ENCODE data around the gene EHMT1. TPM values are rescaled to one million over a fixed set of nuclear protein-coding genes. Genes with fewer than 3 reads are reported as not detected.
A peak's percentile ranks its signal among the peaks of the same experiment; 100 is the strongest.

Gene EHMT1
- total and polyA plus RNA-seq, 2 of the 13 experiments (the other 11 are each of a cell fraction or from before 2014, with no cell fraction given) = 23.0 to 27.1 TPM

GRCh38 chr9:137618105-137619067 lies at the start of gene EHMT1 (continued):
- TF ChIP-seq ZXDC (CRISPR knock-in tag; IDR thresholded peaks at IDR 0.05) (0 out of 2 replicates have a peak, but pooled peaks have one; percentile 57), YEATS4 (CRISPR knock-in tag; IDR thresholded peaks at IDR 0.05; ENCODE audit: borderline replicate concordance) (peak; percentile 62; the same call in 1 of the 2 replicates), RELA (CRISPR knock-in tag; IDR thresholded peaks at IDR 0.05) (0 out of 2 replicates have a peak, but pooled peaks have one; percentile 71), HNRNPLL (IDR thresholded peaks at IDR 0.05; ENCODE audit: low read depth, low read length, poor library complexity, severe bottlenecking) (peak; percentile 57), RCOR2 (CRISPR knock-in tag; IDR thresholded peaks at IDR 0.05) (no peak), BCL6 (CRISPR knock-in tag; IDR thresholded peaks at IDR 0.05) (no peak), ZNF879 (CRISPR knock-in tag; IDR thresholded peaks at IDR 0.05) (no peak), ZNF567 (CRISPR knock-in tag; IDR thresholded peaks at IDR 0.05; ENCODE audit: borderline replicate concordance) (no peak), RAD21 (CRISPR knock-in tag; IDR thresholded peaks at IDR 0.05) (peak; percentile 47), SP5 (CRISPR knock-in tag; IDR thresholded peaks at IDR 0.05; ENCODE audit: borderline replicate concordance, low read depth) (no peak), ZNF362 (CRISPR knock-in tag; IDR thresholded peaks at IDR 0.05; ENCODE audit: borderline replicate concordance) (no peak), KMT2A (CRISPR knock-in tag; IDR thresholded peaks at IDR 0.05) (peak; percentile 68; the same call in 1 of the 2 replicates), ZNF333 (CRISPR knock-in tag; IDR thresholded peaks at IDR 0.05; ENCODE audit: borderline replicate concordance) (no peak), ZNF781 (CRISPR knock-in tag; IDR thresholded peaks at IDR 0.05; ENCODE audit: borderline replicate concordance, not compliant biosample characterization) (no peak)
- TF ChIP-seq, protein P1, sequence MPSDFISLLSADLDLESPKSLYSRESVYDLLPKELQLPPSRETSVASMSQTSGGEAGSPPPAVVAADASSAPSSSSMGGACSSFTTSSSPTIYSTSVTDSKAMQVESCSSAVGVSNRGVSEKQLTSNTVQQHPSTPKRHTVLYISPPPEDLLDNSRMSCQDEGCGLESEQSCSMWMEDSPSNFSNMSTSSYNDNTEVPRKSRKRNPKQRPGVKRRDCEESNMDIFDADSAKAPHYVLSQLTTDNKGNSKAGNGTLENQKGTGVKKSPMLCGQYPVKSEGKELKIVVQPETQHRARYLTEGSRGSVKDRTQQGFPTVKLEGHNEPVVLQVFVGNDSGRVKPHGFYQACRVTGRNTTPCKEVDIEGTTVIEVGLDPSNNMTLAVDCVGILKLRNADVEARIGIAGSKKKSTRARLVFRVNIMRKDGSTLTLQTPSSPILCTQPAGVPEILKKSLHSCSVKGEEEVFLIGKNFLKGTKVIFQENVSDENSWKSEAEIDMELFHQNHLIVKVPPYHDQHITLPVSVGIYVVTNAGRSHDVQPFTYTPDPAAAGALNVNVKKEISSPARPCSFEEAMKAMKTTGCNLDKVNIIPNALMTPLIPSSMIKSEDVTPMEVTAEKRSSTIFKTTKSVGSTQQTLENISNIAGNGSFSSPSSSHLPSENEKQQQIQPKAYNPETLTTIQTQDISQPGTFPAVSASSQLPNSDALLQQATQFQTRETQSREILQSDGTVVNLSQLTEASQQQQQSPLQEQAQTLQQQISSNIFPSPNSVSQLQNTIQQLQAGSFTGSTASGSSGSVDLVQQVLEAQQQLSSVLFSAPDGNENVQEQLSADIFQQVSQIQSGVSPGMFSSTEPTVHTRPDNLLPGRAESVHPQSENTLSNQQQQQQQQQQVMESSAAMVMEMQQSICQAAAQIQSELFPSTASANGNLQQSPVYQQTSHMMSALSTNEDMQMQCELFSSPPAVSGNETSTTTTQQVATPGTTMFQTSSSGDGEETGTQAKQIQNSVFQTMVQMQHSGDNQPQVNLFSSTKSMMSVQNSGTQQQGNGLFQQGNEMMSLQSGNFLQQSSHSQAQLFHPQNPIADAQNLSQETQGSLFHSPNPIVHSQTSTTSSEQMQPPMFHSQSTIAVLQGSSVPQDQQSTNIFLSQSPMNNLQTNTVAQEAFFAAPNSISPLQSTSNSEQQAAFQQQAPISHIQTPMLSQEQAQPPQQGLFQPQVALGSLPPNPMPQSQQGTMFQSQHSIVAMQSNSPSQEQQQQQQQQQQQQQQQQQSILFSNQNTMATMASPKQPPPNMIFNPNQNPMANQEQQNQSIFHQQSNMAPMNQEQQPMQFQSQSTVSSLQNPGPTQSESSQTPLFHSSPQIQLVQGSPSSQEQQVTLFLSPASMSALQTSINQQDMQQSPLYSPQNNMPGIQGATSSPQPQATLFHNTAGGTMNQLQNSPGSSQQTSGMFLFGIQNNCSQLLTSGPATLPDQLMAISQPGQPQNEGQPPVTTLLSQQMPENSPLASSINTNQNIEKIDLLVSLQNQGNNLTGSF (CRISPR knock-in tag; IDR thresholded peaks at IDR 0.05) = peak; percentile 51; the same call in 1 of the 2 replicates
- TF ChIP-seq, protein P2, sequence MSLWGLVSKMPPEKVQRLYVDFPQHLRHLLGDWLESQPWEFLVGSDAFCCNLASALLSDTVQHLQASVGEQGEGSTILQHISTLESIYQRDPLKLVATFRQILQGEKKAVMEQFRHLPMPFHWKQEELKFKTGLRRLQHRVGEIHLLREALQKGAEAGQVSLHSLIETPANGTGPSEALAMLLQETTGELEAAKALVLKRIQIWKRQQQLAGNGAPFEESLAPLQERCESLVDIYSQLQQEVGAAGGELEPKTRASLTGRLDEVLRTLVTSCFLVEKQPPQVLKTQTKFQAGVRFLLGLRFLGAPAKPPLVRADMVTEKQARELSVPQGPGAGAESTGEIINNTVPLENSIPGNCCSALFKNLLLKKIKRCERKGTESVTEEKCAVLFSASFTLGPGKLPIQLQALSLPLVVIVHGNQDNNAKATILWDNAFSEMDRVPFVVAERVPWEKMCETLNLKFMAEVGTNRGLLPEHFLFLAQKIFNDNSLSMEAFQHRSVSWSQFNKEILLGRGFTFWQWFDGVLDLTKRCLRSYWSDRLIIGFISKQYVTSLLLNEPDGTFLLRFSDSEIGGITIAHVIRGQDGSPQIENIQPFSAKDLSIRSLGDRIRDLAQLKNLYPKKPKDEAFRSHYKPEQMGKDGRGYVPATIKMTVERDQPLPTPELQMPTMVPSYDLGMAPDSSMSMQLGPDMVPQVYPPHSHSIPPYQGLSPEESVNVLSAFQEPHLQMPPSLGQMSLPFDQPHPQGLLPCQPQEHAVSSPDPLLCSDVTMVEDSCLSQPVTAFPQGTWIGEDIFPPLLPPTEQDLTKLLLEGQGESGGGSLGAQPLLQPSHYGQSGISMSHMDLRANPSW (CRISPR knock-in tag; IDR thresholded peaks at IDR 0.05; ENCODE audit: borderline replicate concordance) = no peak

Measured in HepG2 (cell line).